ENCODE measurements around the gene ARIH1.

ARIH1 gene

GRCh38 chr15:72540606-72541237 is 66.6 kb downstream of the ARIH1 start:
- DNase-seq (ENCODE audit: low read depth in 2 of 2), result no peak

- DNase-seq (ENCODE audit: low read depth in 2 of 2), result no peak
Measured at GRCh38 chr15:72541674-72542073, 67.5 kb downstream of the ARIH1 start.

GRCh38 chr15:72545156-72545555 is 71.0 kb downstream of the ARIH1 start:
- no peak for DNase-seq (ENCODE audit: low read depth in 2 of 2)

- peak; percentile 5 to 9 for DNase-seq (ENCODE audit: low read depth in 2 of 2)
Measured at GRCh38 chr15:72554471-72555425, 80.6 kb downstream of the ARIH1 start.

GRCh38 chr15:72559781-72560180 is 85.7 kb downstream of the ARIH1 start:
- DNase-seq (ENCODE audit: low read depth in 2 of 2), result no peak

- DNase-seq (ENCODE audit: low read depth in 2 of 2), result no peak
Measured at GRCh38 chr15:72560458-72560857, 86.3 kb downstream of the ARIH1 start.

GRCh38 chr15:72562386-72562785 is 88.3 kb downstream of the ARIH1 start:
- no peak for DNase-seq (ENCODE audit: low read depth in 2 of 2)

- no peak for DNase-seq (ENCODE audit: low read depth in 2 of 2)
Measured at GRCh38 chr15:72562878-72563277, 88.7 kb downstream of the ARIH1 start.

- DNase-seq (ENCODE audit: low read depth in 2 of 2), result no peak
Measured at GRCh38 chr15:72564091-72564490, 90.0 kb downstream of the ARIH1 start.

- DNase-seq (ENCODE audit: low read depth in 2 of 2), result no peak
Measured at GRCh38 chr15:72566973-72567372, 92.8 kb downstream of the ARIH1 start.

- no peak for DNase-seq (ENCODE audit: low read depth in 2 of 2)
Measured at GRCh38 chr15:72570059-72570458, 95.9 kb downstream of the ARIH1 start.

- DNase-seq (ENCODE audit: low read depth in 2 of 2), result no peak
Measured at GRCh38 chr15:72579814-72580213, 105.7 kb downstream of the ARIH1 start.

- no peak for DNase-seq (ENCODE audit: low read depth in 2 of 2)
Measured at GRCh38 chr15:72584006-72584405, 109.9 kb downstream of the ARIH1 start.

GRCh38 chr15:72585025-72585424 is 110.9 kb downstream of the ARIH1 start:
- DNase-seq (ENCODE audit: low read depth in 2 of 2), result no peak

- DNase-seq (ENCODE audit: low read depth in 2 of 2), result no peak
Measured at GRCh38 chr15:72585476-72586058, 111.4 kb downstream of the ARIH1 start.

- DNase-seq (ENCODE audit: low read depth in 2 of 2), result no peak
Measured at GRCh38 chr15:72588096-72588495, 114.0 kb downstream of the ARIH1 start.

- DNase-seq (ENCODE audit: low read depth in 2 of 2), result no peak
Measured at GRCh38 chr15:72590427-72590826, 116.3 kb downstream of the ARIH1 start.

GRCh38 chr15:72591361-72591760 is 117.2 kb downstream of the ARIH1 start:
- no peak for DNase-seq (ENCODE audit: low read depth in 2 of 2)

- no peak for DNase-seq (ENCODE audit: low read depth in 2 of 2)
Measured at GRCh38 chr15:72592097-72592496, 118.0 kb downstream of the ARIH1 start.

- no peak for DNase-seq (ENCODE audit: low read depth in 2 of 2)
Measured at GRCh38 chr15:72592676-72593075, 118.5 kb downstream of the ARIH1 start.

- no peak for DNase-seq (ENCODE audit: low read depth in 2 of 2)
Measured at GRCh38 chr15:72593838-72594237, 119.7 kb downstream of the ARIH1 start.

- DNase-seq (ENCODE audit: low read depth in 2 of 2), result no peak
Measured at GRCh38 chr15:72599855-72600464, 125.8 kb downstream of the ARIH1 start.
